MM.1S (cell line): ENCODE results near the gene CD8B.

ENCODE experiments used
- DNase-seq: peaks from one replicate; pipeline ENCODE4 v3.0.0-alpha.2; 2015
- H2AFZ ChIP-seq: fragments of 300-600 bp; sonication (generic); 2 replicates; pipeline ENCODE4 v1.6.0; 2016; ENCODE audit warnings: antibody characterized with exemption, low read length
- H3F3A ChIP-seq: fragments of 300-600 bp; sonication (generic); 2 replicates; pipeline ENCODE4 v1.6.1; 2016; ENCODE audit warnings: mild to moderate bottlenecking, antibody characterized with exemption, low read length, moderate library complexity, mixed read lengths; ENCODE audit not compliant: insufficient read depth
- H3K27ac ChIP-seq: fragments of 300-600 bp; sonication (generic); 2 replicates; pipeline ENCODE4 v1.5.1; 2016; ENCODE audit warnings: mild to moderate bottlenecking, low read length
- H3K27me3 ChIP-seq: fragments of 300-600 bp; sonication (generic); replicated peaks from 2 replicates; pipeline ENCODE4 v1.6.0; 2016; ENCODE audit warnings: low read length; ENCODE audit not compliant: insufficient read depth
- H3K36me3 ChIP-seq: fragments of 300-600 bp; sonication (generic); replicated peaks from 2 replicates; pipeline ENCODE4 v1.6.1; 2016; ENCODE audit warnings: mild to moderate bottlenecking, low read length, mixed read lengths; ENCODE audit not compliant: insufficient read depth
- H3K4me1 ChIP-seq: fragments of 300-600 bp; sonication (generic); 2 replicates; pipeline ENCODE4 v1.6.1; 2016; ENCODE audit warnings: low read length, mixed read lengths
- H3K4me2 ChIP-seq: fragments of 300-600 bp; sonication (generic); 2 replicates; pipeline ENCODE4 v1.6.0; 2016; ENCODE audit warnings: low read depth, low read length
- H3K4me3 ChIP-seq: fragments of 300-600 bp; sonication (generic); 2 replicates; pipeline ENCODE4 v1.5.1; 2016; ENCODE audit warnings: low read length, mixed read lengths
- H3K79me2 ChIP-seq: fragments of 300-600 bp; sonication (generic); 2 replicates; pipeline ENCODE4 v1.6.1; 2016; ENCODE audit warnings: mixed run types, low read length, mixed read lengths
- H3K9ac ChIP-seq: fragments of 300-600 bp; sonication (generic); 2 replicates; pipeline ENCODE4 v1.6.1; 2016; ENCODE audit warnings: low read length, mixed read lengths
- H3K9me2 ChIP-seq: fragments of 300-600 bp; sonication (generic); replicated peaks from 2 replicates; pipeline ENCODE4 v1.6.1; 2016; ENCODE audit warnings: mild to moderate bottlenecking, low read length, mixed read lengths; ENCODE audit not compliant: insufficient read depth
- H3K9me3 ChIP-seq: fragments of 300-600 bp; sonication (generic); replicated peaks from 2 replicates; pipeline ENCODE4 v1.6.1; 2016; ENCODE audit warnings: mild to moderate bottlenecking, low read length, mixed read lengths; ENCODE audit not compliant: insufficient read depth
- H4K20me1 ChIP-seq: fragments of 300-600 bp; sonication (generic); 2 replicates; pipeline ENCODE4 v1.6.1; 2016; ENCODE audit warnings: mild to moderate bottlenecking, low read length, moderate library complexity, mixed read lengths; ENCODE audit not compliant: insufficient read depth
- EZH2 ChIP-seq: fragments of 300-600 bp; sonication (generic); optimal IDR thresholded peaks from 2 replicates; pipeline ENCODE3; 2017; ENCODE audit warnings: low read depth, mild to moderate bottlenecking, antibody characterized with exemption, low read length, mixed read lengths
- EZH2phosphoT487 ChIP-seq: fragments of 300-600 bp; sonication (generic); IDR thresholded peaks from 2 replicates; pipeline ENCODE4 v1.6.1; 2018; ENCODE audit warnings: antibody characterized with exemption, low read length
- TF ChIP-seq, protein P1 (sequence below): fragments of 300-600 bp; sonication (generic); IDR thresholded peaks from 2 replicates; pipeline ENCODE4 v1.5.1; 2016; ENCODE audit warnings: antibody characterized with exemption, low read length, mixed read lengths

CD8B gene

DNA sequence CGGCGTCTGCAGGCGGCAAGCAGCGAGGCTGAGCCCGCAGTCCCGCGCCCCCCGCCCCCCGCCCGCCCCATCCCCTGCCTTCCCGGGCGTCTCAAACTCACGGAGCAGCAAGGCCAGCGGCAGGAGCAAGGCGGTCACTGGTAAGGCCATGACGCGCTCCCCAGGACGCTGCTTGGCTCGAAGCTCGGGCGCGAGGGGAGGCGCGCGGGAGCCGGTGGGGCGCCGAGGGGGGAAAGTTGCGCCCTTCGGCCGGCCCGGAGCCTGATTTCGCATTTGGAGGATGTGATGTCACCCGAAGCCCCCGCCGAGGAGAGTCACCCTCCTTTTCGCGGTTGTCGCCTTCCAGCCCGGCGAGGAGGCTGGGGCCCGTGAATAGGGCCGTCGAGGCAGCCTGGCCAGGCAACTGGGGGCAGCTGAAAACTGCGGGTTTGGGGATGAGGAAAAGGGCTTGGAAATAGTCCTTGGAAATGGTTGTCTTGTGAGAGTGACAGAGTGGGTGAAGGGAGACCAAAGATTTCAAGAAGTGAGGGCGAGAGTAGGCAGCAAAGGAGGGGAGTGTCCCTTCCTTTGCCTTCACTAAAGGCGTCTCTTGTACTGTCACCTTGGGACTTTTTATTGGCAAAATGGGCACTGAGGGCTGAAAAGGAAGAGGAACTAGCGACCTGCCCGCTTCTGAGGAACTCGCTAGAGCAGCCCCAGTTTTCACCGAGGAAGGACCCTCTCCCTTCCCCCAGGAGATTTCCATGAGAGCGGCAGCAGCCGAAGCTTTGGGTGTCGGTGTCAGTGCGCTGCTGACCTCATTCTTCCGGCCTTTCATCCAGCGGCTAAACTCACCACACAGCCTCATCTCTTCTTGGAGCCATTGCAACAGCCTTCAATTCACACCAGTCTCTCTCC, 70.8 kb downstream of the CD8B start, which contains the start of gene CD8A:
CD8A (minus strand) TSS at position 238 of the 897 bp plus-strand sequence; CDS start at position 150, 88 bp downstream.
- no peaks in the 10 kb centered on the region for H3K79me2 ChIP-seq
- no peak for TF ChIP-seq EZH2
- TF ChIP-seq EZH2phosphoT487: no peak
- TF ChIP-seq, protein P1, sequence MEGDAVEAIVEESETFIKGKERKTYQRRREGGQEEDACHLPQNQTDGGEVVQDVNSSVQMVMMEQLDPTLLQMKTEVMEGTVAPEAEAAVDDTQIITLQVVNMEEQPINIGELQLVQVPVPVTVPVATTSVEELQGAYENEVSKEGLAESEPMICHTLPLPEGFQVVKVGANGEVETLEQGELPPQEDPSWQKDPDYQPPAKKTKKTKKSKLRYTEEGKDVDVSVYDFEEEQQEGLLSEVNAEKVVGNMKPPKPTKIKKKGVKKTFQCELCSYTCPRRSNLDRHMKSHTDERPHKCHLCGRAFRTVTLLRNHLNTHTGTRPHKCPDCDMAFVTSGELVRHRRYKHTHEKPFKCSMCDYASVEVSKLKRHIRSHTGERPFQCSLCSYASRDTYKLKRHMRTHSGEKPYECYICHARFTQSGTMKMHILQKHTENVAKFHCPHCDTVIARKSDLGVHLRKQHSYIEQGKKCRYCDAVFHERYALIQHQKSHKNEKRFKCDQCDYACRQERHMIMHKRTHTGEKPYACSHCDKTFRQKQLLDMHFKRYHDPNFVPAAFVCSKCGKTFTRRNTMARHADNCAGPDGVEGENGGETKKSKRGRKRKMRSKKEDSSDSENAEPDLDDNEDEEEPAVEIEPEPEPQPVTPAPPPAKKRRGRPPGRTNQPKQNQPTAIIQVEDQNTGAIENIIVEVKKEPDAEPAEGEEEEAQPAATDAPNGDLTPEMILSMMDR: no peak
- H3K9me3 ChIP-seq: no peaks in the 10 kb centered on the region
- peaks cover 15% of the 10 kb centered on the region; the same call in 1 of the 2 replicates for H3K27me3 ChIP-seq
- no peaks in the 10 kb centered on the region for H3K9me2 ChIP-seq
- no peak within 1 kb of the TSS for H3K4me2 ChIP-seq
- no peak within 1 kb of the TSS for H2AFZ ChIP-seq
- no peaks in the 10 kb centered on the region for H4K20me1 ChIP-seq
- no peak within 1 kb of the TSS for H3K9ac ChIP-seq
- H3K36me3 ChIP-seq: no peaks in the 10 kb centered on the region
- H3K4me3 ChIP-seq: no peak within 1 kb of the TSS
- no peaks in the 10 kb centered on the region for H3F3A ChIP-seq
- no peak for DNase-seq
- no peak within 1 kb of the TSS for H3K27ac ChIP-seq
- H3K4me1 ChIP-seq: peaks cover 11% of the 10 kb centered on the region

DNA sequence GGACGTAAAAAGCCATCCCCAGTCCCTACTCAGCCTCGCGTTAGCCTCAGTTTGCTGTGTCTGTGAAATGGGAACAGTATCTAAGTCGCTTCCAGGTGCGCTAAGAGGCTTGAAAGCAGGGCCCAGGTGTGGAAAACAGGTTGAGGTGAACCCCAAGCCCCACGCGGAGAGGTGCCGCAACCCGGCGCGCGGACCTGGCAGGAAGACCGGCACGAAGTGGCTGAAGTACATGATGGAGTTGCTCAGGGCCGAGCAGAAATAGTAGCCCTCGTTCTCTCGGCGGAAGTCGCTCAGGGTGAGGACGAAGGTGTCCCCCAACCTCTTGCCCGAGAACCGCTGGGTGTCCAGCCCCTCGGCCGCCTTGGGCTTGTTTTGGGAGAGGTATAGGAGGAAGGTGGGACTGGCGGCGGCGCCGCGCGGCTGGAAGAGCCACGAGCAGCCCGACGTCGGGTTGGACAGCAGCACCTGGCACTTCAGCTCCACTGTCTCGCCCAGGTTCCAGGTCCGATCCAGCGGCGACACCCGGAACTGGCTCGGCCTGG, 71.5 kb downstream of the CD8B start:
- H3K9me2 ChIP-seq: no peaks in the 10 kb centered on the region
- peaks cover 15% of the 10 kb centered on the region; the same call in 1 of the 2 replicates for H3K27me3 ChIP-seq
- no peaks in the 10 kb centered on the region for H3F3A ChIP-seq
- H3K36me3 ChIP-seq: no peaks in the 10 kb centered on the region
- no peak overlapping the region for H3K27ac ChIP-seq
- no peak for TF ChIP-seq EZH2phosphoT487
- no peak for TF ChIP-seq EZH2
- TF ChIP-seq, protein P1: no peak
- no peak overlapping the region for H3K9ac ChIP-seq
- peaks cover 11% of the 10 kb centered on the region for H3K4me1 ChIP-seq
- H4K20me1 ChIP-seq: no peaks in the 10 kb centered on the region
- H3K79me2 ChIP-seq: no peaks in the 10 kb centered on the region
- no peaks in the 10 kb centered on the region for H3K9me3 ChIP-seq
- no peak for DNase-seq
- H3K4me2 ChIP-seq: no peak overlapping the region
- no peak overlapping the region for H3K4me3 ChIP-seq
- no peak overlapping the region for H2AFZ ChIP-seq

DNA sequence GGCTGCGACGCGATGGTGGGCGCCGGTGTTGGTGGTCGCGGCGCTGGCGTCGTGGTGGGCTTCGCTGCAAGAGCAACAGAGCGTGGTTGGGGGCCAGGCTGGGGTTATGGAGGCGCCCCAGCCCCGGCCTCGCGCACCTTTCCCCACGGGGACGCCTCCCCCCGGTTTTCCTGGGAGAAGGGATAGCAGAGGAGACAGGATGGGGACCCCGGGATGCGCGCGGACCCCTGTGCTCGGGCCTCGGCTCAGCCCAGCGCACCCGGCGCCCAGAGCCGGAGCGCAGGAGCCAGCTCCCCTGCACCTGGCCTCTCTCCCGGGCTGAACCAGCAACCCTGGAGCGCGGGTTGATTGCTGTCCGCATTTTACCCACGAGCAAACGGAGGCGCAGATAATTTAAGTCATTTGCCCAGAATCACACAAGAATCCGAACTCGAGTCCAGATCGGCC, 72.0 kb downstream of the CD8B start:
- Histone ChIP-seq H3K9me3 (no peaks in the 10 kb centered on the region), H3K9me2 (no peaks in the 10 kb centered on the region), H3K79me2 (no peaks in the 10 kb centered on the region), H3K36me3 (no peaks in the 10 kb centered on the region), H4K20me1 (no peaks in the 10 kb centered on the region), H3K27ac (no peak overlapping the region), H3K4me3 (no peak overlapping the region), H3K9ac (no peak overlapping the region), H2AFZ (no peak overlapping the region), H3K4me1 (peaks cover 11% of the 10 kb centered on the region), H3K27me3 (peaks cover 15% of the 10 kb centered on the region; the same call in 1 of the 2 replicates), H3K4me2 (no peak overlapping the region), H3F3A (no peaks in the 10 kb centered on the region)
- TF ChIP-seq EZH2: no peak
- DNase-seq: no peak
